GM13976 (cell line): ENCODE data around the gene IYD.

ENCODE experiments used
- DNase-seq: peaks from one replicate; pipeline ENCODE4 v3.0.0; 2012; ENCODE audit warnings: low spot score
- CTCF ChIP-seq: IDR thresholded peaks from 2 replicates; pipeline ENCODE4 v1.5.1; 2012; ENCODE audit warnings: borderline replicate concordance, mild to moderate bottlenecking; ENCODE audit not compliant: insufficient read depth; ENCODE audit errors: extremely low read depth, missing control alignments, control extremely low read depth
- in situ Hi-C: fragments of 300-500 bp; cut with MboI; formaldehyde crosslinking; loops from one replicate; pipeline ENCODE4 v1.12.0; 2022; ENCODE audit warnings: low sequenced_read_pairs, mixed read lengths, inconsistent platforms; ENCODE audit not compliant: unreplicated experiment

Gene IYD

GRCh38 chr6:150368762-150369161 is at the start of gene IYD:
IYD (plus strand) TSS chr6:150369012; CDS start chr6:150369032, 20 bp downstream.
- no peak for TF ChIP-seq CTCF
- no peak for DNase-seq
- in situ Hi-C loops: no loop called here

- in situ Hi-C loops: no loop called here
- TF ChIP-seq CTCF: no peak
- no peak for DNase-seq
These were observed 48.9 kb upstream of the IYD start for GRCh38 chr6:150319924-150320323.

- DNase-seq: no peak
- no peak for TF ChIP-seq CTCF
- in situ Hi-C loops: no loop called here
These were observed 48.4 kb upstream of the IYD start for GRCh38 chr6:150320442-150320841.

GRCh38 chr6:150322466-150322871 is 46.3 kb upstream of the IYD start:
- TF ChIP-seq CTCF: no peak
- DNase-seq: no peak
- in situ Hi-C loops: no loop called here

GRCh38 chr6:150323205-150323604 is 45.6 kb upstream of the IYD start:
- in situ Hi-C loops: no loop called here
- TF ChIP-seq CTCF: no peak
- no peak for DNase-seq

GRCh38 chr6:150324044-150324443 is 44.8 kb upstream of the IYD start:
- in situ Hi-C loops: no loop called here

More at GRCh38 chr6:150324044-150324443, 44.8 kb upstream of the IYD start:
- no peak for TF ChIP-seq CTCF
- no peak for DNase-seq
